DND-41 (cell line): ENCODE measurements around the gene VTI1A.

Experiments
- ATAC-seq: fragments of 200-7000 bp; cut with Tn5 transposase; 3 replicates; pipeline ENCODE4 v1.9.1; 2021; ENCODE audit warnings: low read depth; ENCODE audit not compliant: insufficient read depth
- DNase-seq: peaks from one replicate; pipeline ENCODE4 v3.0.0-alpha.2; 2020
- H2AFZ ChIP-seq: 2 replicates; pipeline ENCODE4 v1.6.0; 2012; ENCODE audit warnings: low read depth, low read length
- H3K27ac ChIP-seq: 2 replicates; pipeline ENCODE4 v1.5.1; 2012; ENCODE audit warnings: low read length, inconsistent platforms
- H3K27me3 ChIP-seq: fragments of 200-600 bp; sonication (generic); 2 replicates; pipeline ENCODE4 v1.6.0; 2012; ENCODE audit warnings: low read length, mild to moderate bottlenecking, inconsistent platforms; ENCODE audit not compliant: insufficient read depth, poor library complexity
- H3K36me3 ChIP-seq: 2 replicates; pipeline ENCODE4 v1.5.1; 2012; ENCODE audit warnings: low read length, inconsistent platforms; ENCODE audit not compliant: insufficient read depth
- H3K4me1 ChIP-seq: 2 replicates; pipeline ENCODE4 v1.5.1; 2012; ENCODE audit warnings: mild to moderate bottlenecking, low read length; ENCODE audit not compliant: insufficient read depth
- H3K4me2 ChIP-seq: 2 replicates; pipeline ENCODE4 v1.6.0; 2012; ENCODE audit warnings: mild to moderate bottlenecking, moderate library complexity, low read length, inconsistent platforms; ENCODE audit not compliant: insufficient read depth
- H3K4me3 ChIP-seq, 2 experiments: fragments of 200-600 bp in 1 of 2; shearing (Covaris generic) in 1 of 2; 2 replicates each; pipeline ENCODE4 v1.5.1; 2012 to 2016; ENCODE audit warnings: inconsistent platforms in 2 of 2, low read length in 2 of 2, mild to moderate bottlenecking in 2 of 2, low read depth in 1 of 2, moderate library complexity in 1 of 2
- H3K79me2 ChIP-seq: 2 replicates; pipeline ENCODE4 v1.6.0; 2012; ENCODE audit warnings: low read length, inconsistent platforms; ENCODE audit not compliant: insufficient read depth
- H3K9ac ChIP-seq: 2 replicates; pipeline ENCODE4 v1.6.0; 2012; ENCODE audit warnings: low read depth, mild to moderate bottlenecking, inconsistent platforms, low read length, moderate library complexity
- H3K9me3 ChIP-seq: 2 replicates; pipeline ENCODE4 v1.5.1; 2012; ENCODE audit warnings: low read length, moderate library complexity, mild to moderate bottlenecking, inconsistent platforms; ENCODE audit not compliant: insufficient read depth, severe bottlenecking
- H4K20me1 ChIP-seq: 2 replicates; pipeline ENCODE4 v1.6.0; 2012; ENCODE audit warnings: low read length; ENCODE audit not compliant: insufficient read depth
- EZH2 ChIP-seq: IDR thresholded peaks from 3 replicates; pipeline ENCODE4 v1.6.1; 2012; ENCODE audit warnings: borderline replicate concordance, low read depth, mild to moderate bottlenecking, moderate library complexity, low read length, inconsistent platforms; ENCODE audit not compliant: severe bottlenecking
- TF ChIP-seq, protein P1 (sequence below): IDR thresholded peaks from 2 replicates; pipeline ENCODE4 v1.5.1; 2012; ENCODE audit warnings: borderline replicate concordance, low read length, moderate library complexity, mild to moderate bottlenecking; ENCODE audit not compliant: poor library complexity, severe bottlenecking; ENCODE audit errors: extremely low read depth

The VTI1A gene

DNA sequence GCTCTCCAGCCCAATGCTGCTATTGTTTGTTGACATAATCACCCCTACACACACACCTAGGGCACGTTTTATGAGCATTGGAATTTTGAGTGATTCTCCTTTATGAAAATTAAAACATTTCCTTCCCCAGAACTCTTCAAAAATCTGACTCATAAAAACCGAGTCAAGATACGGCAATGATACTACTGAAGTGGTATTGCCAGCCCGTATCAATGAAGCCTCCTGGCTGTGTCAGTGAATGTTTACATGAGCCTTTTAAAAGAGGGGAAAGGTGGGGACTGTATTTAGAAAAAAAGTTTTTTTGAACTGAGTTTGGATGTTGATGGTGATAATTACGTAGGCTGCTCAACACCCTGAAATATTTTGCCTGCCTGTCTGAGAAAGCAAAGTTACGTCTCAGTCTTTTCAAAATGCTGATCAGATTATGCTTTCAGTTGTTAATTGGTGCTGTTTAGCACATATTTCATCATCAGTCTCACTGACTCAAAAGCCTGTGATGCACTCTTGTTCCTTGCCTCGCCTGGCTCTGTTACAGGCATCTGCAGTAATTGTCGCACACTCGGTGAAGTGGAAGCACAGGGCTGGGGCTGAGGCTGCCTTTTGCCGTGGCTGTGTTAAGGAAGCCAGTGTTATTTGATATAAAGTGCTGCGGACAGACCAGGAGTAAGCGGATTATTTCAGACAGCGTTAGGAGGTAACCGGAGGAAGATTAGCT is 345.6 kb downstream of the VTI1A start:
- H3K4me3 ChIP-seq, result no peak overlapping the region
- H3K79me2 ChIP-seq, result no peaks in the 10 kb centered on the region
- H3K27me3 ChIP-seq, result no peaks in the 10 kb centered on the region
- H3K4me2 ChIP-seq, result no peak overlapping the region
- no peak overlapping the region for H3K27ac ChIP-seq
- H3K9me3 ChIP-seq, result peaks cover 5% of the 10 kb centered on the region
- ATAC-seq (no peak), DNase-seq (no peak)
- no peaks in the 10 kb centered on the region for H4K20me1 ChIP-seq
- TF ChIP-seq, protein P1, sequence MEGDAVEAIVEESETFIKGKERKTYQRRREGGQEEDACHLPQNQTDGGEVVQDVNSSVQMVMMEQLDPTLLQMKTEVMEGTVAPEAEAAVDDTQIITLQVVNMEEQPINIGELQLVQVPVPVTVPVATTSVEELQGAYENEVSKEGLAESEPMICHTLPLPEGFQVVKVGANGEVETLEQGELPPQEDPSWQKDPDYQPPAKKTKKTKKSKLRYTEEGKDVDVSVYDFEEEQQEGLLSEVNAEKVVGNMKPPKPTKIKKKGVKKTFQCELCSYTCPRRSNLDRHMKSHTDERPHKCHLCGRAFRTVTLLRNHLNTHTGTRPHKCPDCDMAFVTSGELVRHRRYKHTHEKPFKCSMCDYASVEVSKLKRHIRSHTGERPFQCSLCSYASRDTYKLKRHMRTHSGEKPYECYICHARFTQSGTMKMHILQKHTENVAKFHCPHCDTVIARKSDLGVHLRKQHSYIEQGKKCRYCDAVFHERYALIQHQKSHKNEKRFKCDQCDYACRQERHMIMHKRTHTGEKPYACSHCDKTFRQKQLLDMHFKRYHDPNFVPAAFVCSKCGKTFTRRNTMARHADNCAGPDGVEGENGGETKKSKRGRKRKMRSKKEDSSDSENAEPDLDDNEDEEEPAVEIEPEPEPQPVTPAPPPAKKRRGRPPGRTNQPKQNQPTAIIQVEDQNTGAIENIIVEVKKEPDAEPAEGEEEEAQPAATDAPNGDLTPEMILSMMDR, result no peak
- no peak for TF ChIP-seq EZH2
- H2AFZ ChIP-seq, result no peak overlapping the region
- H3K4me1 ChIP-seq, result peaks cover under 1% of the 10 kb centered on the region; the same call in 1 of the 2 replicates
- no peak overlapping the region for H3K9ac ChIP-seq
- no peaks in the 10 kb centered on the region for H3K36me3 ChIP-seq

DNA sequence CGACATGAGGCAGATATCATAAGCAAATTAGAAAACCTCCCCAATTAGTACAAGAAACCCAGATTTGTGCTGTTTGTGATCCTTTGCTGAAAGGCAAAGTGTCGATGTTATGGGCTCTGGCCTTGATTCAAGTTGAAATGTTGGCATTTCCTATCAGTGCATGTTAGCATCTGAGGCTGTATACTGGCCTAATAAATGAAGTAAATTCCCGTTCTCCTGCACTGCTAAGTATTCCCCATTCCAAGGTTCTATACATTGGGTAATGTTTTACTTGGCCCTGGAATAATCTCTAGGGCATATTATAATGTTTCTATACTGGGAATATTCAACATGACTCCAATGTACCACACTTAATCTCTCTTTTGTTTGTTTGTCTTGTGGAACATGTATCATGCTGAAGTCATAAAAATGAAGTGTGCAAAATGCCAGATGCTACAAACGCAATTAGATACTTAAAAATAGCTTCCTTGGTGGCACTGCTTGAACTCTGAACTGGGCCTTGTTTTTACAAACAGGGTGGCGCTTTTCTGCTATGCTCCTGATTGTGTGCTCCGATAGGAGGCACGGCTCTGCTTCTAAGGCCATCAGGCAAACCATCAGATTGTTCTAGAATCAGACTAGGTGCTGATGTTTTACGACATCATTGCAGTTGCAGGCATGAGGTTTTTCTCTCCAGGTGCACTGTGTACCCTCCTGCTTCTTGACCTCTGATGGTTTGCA is 346.3 kb downstream of the VTI1A start:
- no peak overlapping the region for H3K27ac ChIP-seq
- H3K27me3 ChIP-seq, result no peaks in the 10 kb centered on the region
- DNase-seq (no peak), ATAC-seq (no peak)
- H3K79me2 ChIP-seq, result no peaks in the 10 kb centered on the region
- no peak overlapping the region for H2AFZ ChIP-seq
- no peaks in the 10 kb centered on the region for H3K36me3 ChIP-seq
- no peak overlapping the region for H3K4me3 ChIP-seq
- H3K4me1 ChIP-seq, result peaks cover 7% of the 10 kb centered on the region
- peaks cover 5% of the 10 kb centered on the region for H3K9me3 ChIP-seq
- no peak overlapping the region for H3K9ac ChIP-seq
- H4K20me1 ChIP-seq, result no peaks in the 10 kb centered on the region
- no peak for TF ChIP-seq EZH2
- TF ChIP-seq, protein P1, result no peak
- H3K4me2 ChIP-seq, result no peak overlapping the region

GRCh38 chr10:112794201-112794600 is 347.2 kb downstream of the VTI1A start:
- peaks cover 5% of the 10 kb centered on the region for H3K9me3 ChIP-seq
- no peaks in the 10 kb centered on the region for H3K27me3 ChIP-seq
- H3K79me2 ChIP-seq, result no peaks in the 10 kb centered on the region
- H3K4me1 ChIP-seq, result peaks cover 16% of the 10 kb centered on the region
- no peak for TF ChIP-seq EZH2
- TF ChIP-seq, protein P1, result no peak
- ATAC-seq, result no peak
- no peak overlapping the region for H3K4me3 ChIP-seq
- H3K27ac ChIP-seq, result no peak overlapping the region
- H3K9ac ChIP-seq, result no peak overlapping the region
- no peak overlapping the region for H2AFZ ChIP-seq
- no peaks in the 10 kb centered on the region for H3K36me3 ChIP-seq
- no peaks in the 10 kb centered on the region for H4K20me1 ChIP-seq
- no peak overlapping the region for H3K4me2 ChIP-seq
- no peak for DNase-seq
